H1 (cell line): Measurements from ENCODE around the gene ANXA2. TPM values are rescaled to one million over a fixed set of nuclear protein-coding genes. Genes with fewer than 3 reads are reported as not detected.

Source experiments
- CTCF ChIA-PET: fragments of 300-600 bp; sonication (Branson Sonifier 250); formaldehyde crosslinking; loops from one replicate; lab custom pipeline; 2021; ENCODE audit not compliant: partially characterized antibody; lab: Charles Lee
- POLR2A ChIA-PET: fragments of 300-600 bp; sonication (Branson Sonifier 250); formaldehyde crosslinking; loops from one replicate; lab custom pipeline; 2021; ENCODE audit warnings: inconsistent platforms; ENCODE audit not compliant: partially characterized antibody; lab: Charles Lee
- DNase-seq, 2 experiments: peaks; one replicate each; pipeline versions ENCODE4 v3.0.0 to v3.0.0-alpha.2; 2010 to 2022; ENCODE audit warnings: low spot score in 2 of 2, low read depth in 1 of 2, mixed read lengths in 1 of 2
- FAIRE-seq: peaks from 2 replicates; lab custom pipeline; 2011; peaks lifted over from hg19 to GRCh38; lab: Jason Lieb, UNC
- H2AFZ ChIP-seq: 2 replicates; pipeline ENCODE4 v1.8.1; 2012; ENCODE audit warnings: low read length, inconsistent platforms
- H2AK5ac ChIP-seq: 2 replicates; pipeline ENCODE4 v1.6.1; 2013; ENCODE audit warnings: low read depth, low read length
- H2BK120ac ChIP-seq: replicated peaks from 2 replicates; pipeline ENCODE3; 2013; ENCODE audit warnings: low read depth, low read length, inconsistent platforms
- H2BK12ac ChIP-seq: 2 replicates; pipeline ENCODE4 v1.6.1; 2013; ENCODE audit warnings: low read depth, low read length
- H2BK15ac ChIP-seq: 2 replicates; pipeline ENCODE4 v1.6.1; 2013; ENCODE audit warnings: low read length
- H2BK20ac ChIP-seq: 2 replicates; pipeline ENCODE4 v1.6.1; 2013; ENCODE audit warnings: low read length
- H2BK5ac ChIP-seq: 2 replicates; pipeline ENCODE4 v1.6.1; 2013; ENCODE audit warnings: low read depth, low read length
- H3K14ac ChIP-seq: 2 replicates; pipeline ENCODE4 v1.6.1; 2013; ENCODE audit warnings: inconsistent platforms; ENCODE audit not compliant: insufficient read length
- H3K18ac ChIP-seq: 2 replicates; pipeline ENCODE4 v1.6.1; 2013; ENCODE audit warnings: low read length; ENCODE audit errors: extremely low read depth
- H3K23ac ChIP-seq: 2 replicates; pipeline ENCODE4 v1.6.1; 2013; ENCODE audit warnings: inconsistent platforms; ENCODE audit not compliant: insufficient read length
- H3K23me2 ChIP-seq: 2 replicates; pipeline ENCODE4 v1.6.1; 2013; ENCODE audit warnings: low read depth, low read length
- H3K27ac ChIP-seq: 2 replicates; pipeline ENCODE4 v1.6.1; 2011; ENCODE audit warnings: low read depth, low read length, inconsistent platforms
- H3K27me3 ChIP-seq, 4 experiments: replicated peaks in 1 of 4; 1 replicate in 1 of 4; 2 replicates in 3 of 4; pipeline versions ENCODE4 v1.6.1 to v1.8.1; 2011 to 2013; ENCODE audit warnings: low read length in 3 of 4, mild to moderate bottlenecking in 3 of 4, inconsistent platforms in 2 of 4, mixed read lengths in 2 of 4, moderate library complexity in 1 of 4; ENCODE audit not compliant: control insufficient read depth in 3 of 4, insufficient read depth in 3 of 4; ENCODE audit errors: extremely low read depth in 1 of 4
- H3K36me3 ChIP-seq, 4 experiments: 2 replicates each; pipeline versions ENCODE4 v1.6.1 to v1.8.1; 2011 to 2013; ENCODE audit warnings: mild to moderate bottlenecking in 4 of 4, low read length in 3 of 4, moderate library complexity in 2 of 4, control low read depth in 1 of 4, inconsistent platforms in 1 of 4; ENCODE audit not compliant: insufficient read depth in 4 of 4, control insufficient read depth in 2 of 4
- H3K4ac ChIP-seq: replicated peaks from 2 replicates; pipeline ENCODE3; 2013; ENCODE audit warnings: low read length, low read depth, mixed read lengths, inconsistent platforms; ENCODE audit not compliant: insufficient read length
- H3K4me1 ChIP-seq, 4 experiments: replicated peaks in 1 of 4; 1 replicate in 1 of 4; 2 replicates in 3 of 4; pipeline versions ENCODE4 v1.6.1 to v1.8.1; 2011 to 2013; ENCODE audit warnings: low read length in 3 of 4, inconsistent platforms in 2 of 4, mixed read lengths in 1 of 4; ENCODE audit not compliant: insufficient read depth in 4 of 4, control insufficient read depth in 3 of 4
- H3K4me2 ChIP-seq, 2 experiments: 2 replicates each; pipeline versions ENCODE4 v1.6.1 to v1.8.1; 2011 to 2013; ENCODE audit warnings: low read depth in 2 of 2, low read length in 2 of 2, control low read depth in 1 of 2, inconsistent platforms in 1 of 2, mild to moderate bottlenecking in 1 of 2; ENCODE audit not compliant: insufficient read depth in 1 of 2
- H3K4me3 ChIP-seq, 4 experiments: fragments of 200-600, 300-600 bp in 1 of 4; sonication (generic), shearing (Covaris generic), sonication (Bioruptor Twin) in 1 of 4; 2 replicates each; pipeline versions ENCODE4 v1.5.1 to v1.8.1; 2011 to 2016; ENCODE audit warnings: low read length in 4 of 4, low read depth in 3 of 4, control low read depth in 2 of 4, inconsistent platforms in 2 of 4, mild to moderate bottlenecking in 2 of 4, mixed read lengths in 1 of 4, moderate library complexity in 1 of 4; ENCODE audit not compliant: insufficient read depth in 2 of 4; ENCODE audit errors: extremely low read depth in 1 of 4
- H3K56ac ChIP-seq: replicated peaks from 2 replicates; pipeline ENCODE3; 2013; ENCODE audit warnings: low read depth, mild to moderate bottlenecking, mixed read lengths, low read length, inconsistent platforms; ENCODE audit not compliant: insufficient read length
- H3K79me1 ChIP-seq: 2 replicates; pipeline ENCODE4 v1.6.1; 2013; ENCODE audit warnings: low read depth, low read length, control low read depth
- H3K79me2 ChIP-seq, 2 experiments: 2 replicates each; pipeline versions ENCODE4 v1.6.1 to v1.8.1; 2012 to 2013; ENCODE audit warnings: low read length in 2 of 2, mild to moderate bottlenecking in 2 of 2, inconsistent platforms in 1 of 2; ENCODE audit not compliant: insufficient read depth in 2 of 2, control insufficient read depth in 1 of 2
- H3K9ac ChIP-seq, 4 experiments: replicated peaks in 1 of 4; 1 replicate in 1 of 4; 2 replicates in 3 of 4; pipeline versions ENCODE4 v1.6.1 to v1.8.1; 2011 to 2013; ENCODE audit warnings: low read depth in 3 of 4, low read length in 3 of 4, control low read depth in 2 of 4, mild to moderate bottlenecking in 2 of 4, moderate library complexity in 2 of 4, inconsistent platforms in 1 of 4; ENCODE audit errors: extremely low read depth in 1 of 4
- H3K9me3 ChIP-seq, 2 experiments: 2 replicates each; pipeline versions ENCODE4 v1.6.1 to v1.8.1; 2012 to 2013; ENCODE audit warnings: mild to moderate bottlenecking in 2 of 2, moderate library complexity in 2 of 2, control low read depth in 1 of 2, inconsistent platforms in 1 of 2, low read depth in 1 of 2, low read length in 1 of 2, mixed read lengths in 1 of 2; ENCODE audit not compliant: insufficient read depth in 2 of 2
- H4K20me1 ChIP-seq, 2 experiments: replicated peaks in 1 of 2; 2 replicates each; pipeline versions ENCODE3 to v1.8.1; 2011 to 2013; ENCODE audit warnings: inconsistent platforms in 2 of 2, low read length in 2 of 2, mild to moderate bottlenecking in 1 of 2; ENCODE audit not compliant: insufficient read depth in 2 of 2, control insufficient read depth in 1 of 2
- H4K5ac ChIP-seq: 2 replicates; pipeline ENCODE4 v1.6.1; 2013; ENCODE audit warnings: low read length, low read depth, mixed read lengths, inconsistent platforms; ENCODE audit not compliant: insufficient read length
- H4K8ac ChIP-seq: 2 replicates; pipeline ENCODE4 v1.8.0; 2013; ENCODE audit warnings: mild to moderate bottlenecking, moderate library complexity, low read length, inconsistent platforms; ENCODE audit not compliant: insufficient read depth; ENCODE audit errors: extremely low read depth
- H4K91ac ChIP-seq: replicated peaks from 2 replicates; pipeline ENCODE3; 2013; ENCODE audit warnings: low read length, mixed read lengths, inconsistent platforms; ENCODE audit not compliant: insufficient read length
- CEBPB ChIP-seq: IDR thresholded peaks from 2 replicates; pipeline ENCODE4 v1.6.1; 2012; ENCODE audit warnings: low read depth, low read length
- CHD2 ChIP-seq: IDR thresholded peaks from 2 replicates; pipeline ENCODE4 v1.6.1; 2012; ENCODE audit warnings: low read length, improper control_type of control experiment
- CREB1 ChIP-seq: IDR thresholded peaks from 2 replicates; pipeline ENCODE4 v1.6.1; 2012; ENCODE audit warnings: inconsistent platforms
- EZH2 ChIP-seq: fragments of 200-600 bp; sonication (generic); IDR thresholded peaks from 2 replicates; pipeline ENCODE4 v1.7.1; 2012; ENCODE audit warnings: low read depth, mild to moderate bottlenecking, moderate library complexity, low read length, inconsistent platforms; ENCODE audit not compliant: severe bottlenecking
- JUN ChIP-seq: IDR thresholded peaks from 2 replicates; pipeline ENCODE4 v1.6.1; 2011; ENCODE audit warnings: low read depth, mild to moderate bottlenecking, improper control_type of control experiment, low read length
- RXRA ChIP-seq: IDR thresholded peaks from 2 replicates; pipeline ENCODE4 v1.6.1; 2011; ENCODE audit warnings: low read depth, mild to moderate bottlenecking, low read length, moderate library complexity; ENCODE audit not compliant: insufficient read depth
- SIN3A ChIP-seq, 2 experiments: IDR thresholded peaks in 1 of 2; conservative IDR thresholded peaks in 1 of 2; 2 replicates each; pipeline ENCODE4 v1.6.1; 2011 to 2012; ENCODE audit warnings: low read length in 2 of 2, improper control_type of control experiment in 1 of 2, low read depth in 1 of 2, mild to moderate bottlenecking in 1 of 2
- SP2 ChIP-seq: IDR thresholded peaks from 2 replicates; pipeline ENCODE4 v1.6.1; 2012; ENCODE audit warnings: mild to moderate bottlenecking, low read length, inconsistent platforms
- TBP ChIP-seq: IDR thresholded peaks from 2 replicates; pipeline ENCODE4 v1.6.1; 2011; ENCODE audit warnings: low read depth, low read length, improper control_type of control experiment
- TEAD4 ChIP-seq: IDR thresholded peaks from 2 replicates; pipeline ENCODE4 v1.6.1; 2012; ENCODE audit warnings: low read depth, low read length, inconsistent platforms, mixed read lengths
- ZNF274 ChIP-seq: IDR thresholded peaks from 2 replicates; pipeline ENCODE4 v1.7.0; 2012; ENCODE audit warnings: low read length, borderline replicate concordance; ENCODE audit errors: extremely low read depth
- WGBS, 2 experiments: shearing (Covaris generic) in 1 of 2; methylation state at CpG; one replicate each; pipeline versions ENCODE4 v1.1.6 to v1.1.7; 2013 to 2015; ENCODE audit warnings: low lambda C conversion rate in 2 of 2, mixed read lengths in 2 of 2, inconsistent platforms in 1 of 2, low coverage in 1 of 2, missing lambda C conversion rate in 1 of 2; ENCODE audit not compliant: insufficient replicate concordance in 2 of 2, insufficient coverage in 1 of 2, insufficient read length in 1 of 2; ENCODE audit errors: extremely low coverage in 1 of 2, missing lambda C conversion rate in 1 of 2; 5-methylcytosine and 5-hydroxymethylcytosine counted together
- polyA plus RNA-seq, 7 experiments: library from polyadenylated mRNA; depleted of rRNA in 3 of 7; stranded (reverse) in 5 of 7; unstranded in 2 of 7; fragments of >200 nt in 5 of 7; fragments of 200-250 nt in 2 of 7; gene quantifications; 1 replicate in 5 of 7; 2 replicates in 1 of 7; 4 replicates in 1 of 7; pipeline versions ENCODE4 v1.2.1 to v1.2.3, GENCODE V29; 2011 to 2013; ENCODE audit warnings: missing spikeins in 2 of 7, mixed read lengths in 2 of 7
- total RNA-seq: library from RNA; stranded (reverse); fragmentation: NEBNext Ultra II Directional; extraction: Animal tissue kit (Norgen Biotek cat#: 25700); gene quantifications from 2 replicates; pipeline ENCODE4 v1.2.1, GENCODE V29; 2021
- TF ChIP-seq, protein P1 (sequence below): IDR thresholded peaks from 2 replicates; pipeline ENCODE4 v1.6.1; 2011; ENCODE audit warnings: low read depth, mild to moderate bottlenecking, low read length; ENCODE audit not compliant: insufficient read depth

Gene ANXA2
- total and polyA plus RNA-seq, 2 of the 8 experiments (the other 6 are each of a cell fraction or from before 2014, with no cell fraction given): 178 to 217 TPM

DNA sequence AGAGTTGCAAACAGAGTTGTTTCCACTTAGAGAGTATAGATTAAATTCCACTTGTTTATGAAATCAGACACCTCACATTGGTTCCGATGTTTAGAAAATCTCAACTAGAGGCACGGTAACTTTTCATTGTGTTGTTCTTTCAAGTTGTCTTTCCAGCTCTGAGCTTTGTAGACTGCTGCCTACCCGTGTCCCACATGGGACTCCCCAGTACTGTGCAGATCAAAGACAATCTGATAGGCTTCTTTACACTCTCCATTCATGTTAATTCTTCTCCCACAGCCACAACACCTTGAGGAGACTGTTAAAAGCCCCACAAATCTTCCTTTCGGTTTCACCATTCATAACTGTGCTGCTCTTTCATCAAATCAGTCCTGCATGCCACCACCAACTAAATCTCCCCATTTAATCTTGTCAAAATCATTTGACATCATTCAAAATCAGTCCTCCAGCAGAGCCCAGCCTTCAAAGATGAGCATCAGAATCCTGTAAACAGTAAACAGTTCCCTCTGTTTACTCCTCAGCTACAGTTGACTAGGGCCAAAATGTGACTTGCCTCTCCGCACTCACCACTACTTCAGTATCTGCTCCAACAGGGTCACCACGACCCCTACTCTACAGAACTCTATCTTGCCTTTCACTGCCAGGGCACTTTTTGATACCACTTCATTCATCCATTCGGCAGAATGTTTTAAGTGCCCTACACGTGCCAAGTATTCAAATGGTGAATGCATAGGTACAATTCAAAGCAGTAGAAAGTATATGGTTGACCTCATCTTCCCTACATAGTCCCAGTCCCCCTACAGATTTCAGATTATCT lies 8.3 kb downstream of the ANXA2 start:
- ChIA-PET POLR2A (no interaction called here), CTCF (interaction anchor here (0.6 kb wide), 1 partner anchor 430 kb away, joined by 3 read pairs; no protein-coding TSS in a partner anchor)
- no peak overlapping the region for H3K4ac ChIP-seq
- H3K27me3 ChIP-seq: no peaks in the 10 kb centered on the region
- H3K27ac ChIP-seq: no peak overlapping the region
- H2BK12ac ChIP-seq: no peak overlapping the region
- no peak for FAIRE-seq
- H3K9ac ChIP-seq: no peak overlapping the region
- no peak overlapping the region for H3K14ac ChIP-seq
- H3K4me3 ChIP-seq: no peak overlapping the region
- H3K36me3 ChIP-seq: peaks cover 0 to 16% (median 0%) of the 10 kb centered on the region in 4 experiments; a peak in 1 of 8 replicates
- H4K91ac ChIP-seq: no peak overlapping the region
- no peak overlapping the region for H2AFZ ChIP-seq
- no peak overlapping the region for H2BK5ac ChIP-seq
- no peak overlapping the region for H2BK15ac ChIP-seq
- H3K23me2 ChIP-seq: no peaks in the 10 kb centered on the region
- H4K8ac ChIP-seq: no peak overlapping the region
- H2AK5ac ChIP-seq: no peak overlapping the region
- peaks cover 0 to 9% of the 10 kb centered on the region in 2 experiments for H4K20me1 ChIP-seq
- H3K79me1 ChIP-seq: peaks cover 9% of the 10 kb centered on the region; the same call in 1 of the 2 replicates
- H3K79me2 ChIP-seq: peaks cover 0 to 44% of the 10 kb centered on the region in 2 experiments; a peak in 2 of 4 replicates
- H4K5ac ChIP-seq: no peak overlapping the region
- no peak overlapping the region for H2BK120ac ChIP-seq
- WGBS, 2 experiments: 82% methylated on average over 8 of the region's 8 CpGs; no CpG with 5 or more reads in 1 of the 2 experiments
- no peak overlapping the region for H3K4me2 ChIP-seq
- H3K9me3 ChIP-seq: no peaks in the 10 kb centered on the region
- no peak overlapping the region for H2BK20ac ChIP-seq
- H3K56ac ChIP-seq: no peak overlapping the region
- H3K18ac ChIP-seq: no peak overlapping the region
- peaks cover 6 to 20% (median 11%) of the 10 kb centered on the region in 4 experiments; a peak in 6 of 7 replicates for H3K4me1 ChIP-seq
- H3K23ac ChIP-seq: no peak overlapping the region
- no peak for DNase-seq
- TF ChIP-seq CEBPB: no peak
- no peak for TF ChIP-seq TBP
- no peak for TF ChIP-seq EZH2
- no peak for TF ChIP-seq JUN
- TF ChIP-seq, protein P1, sequence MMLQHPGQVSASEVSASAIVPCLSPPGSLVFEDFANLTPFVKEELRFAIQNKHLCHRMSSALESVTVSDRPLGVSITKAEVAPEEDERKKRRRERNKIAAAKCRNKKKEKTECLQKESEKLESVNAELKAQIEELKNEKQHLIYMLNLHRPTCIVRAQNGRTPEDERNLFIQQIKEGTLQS: no peak
- no peak for TF ChIP-seq RXRA
- TF ChIP-seq CREB1: no peak
- TF ChIP-seq SP2: no peak
- no peak for TF ChIP-seq SIN3A (conservative IDR thresholded peaks at IDR 0.05 in 1 of 2, IDR thresholded peaks at IDR 0.05 in 1 of 2; ENCODE audit: low read depth in 1 of 2, low read length in 2 of 2)
- TF ChIP-seq CHD2: no peak
- TF ChIP-seq TEAD4: no peak
- no peak for TF ChIP-seq ZNF274
